IMR-90 (cell line): ENCODE data around the gene DLL4. TPM values are rescaled to one million over a fixed set of nuclear protein-coding genes. Genes with fewer than 3 reads are reported as not detected.

Experiments used
- ATAC-seq: fragments of 200-7000 bp; cut with Tn5 transposase; 2 replicates; pipeline ENCODE4 v1.9.1; 2020; ENCODE audit warnings: low read depth, mild to moderate bottlenecking, moderate library complexity
- BruUV-seq: library from RNA; stranded (reverse); fragments of 400-500 nt; replicated peaks from 2 replicates; lab custom pipeline; 2021; lab: Mats Ljungman, UMichigan
- CTCF ChIA-PET: fragments of 300-600 bp; formaldehyde crosslinking; extraction: SDS; loops from one replicate; lab custom pipeline; 2021; ENCODE audit warnings: antibody characterized with exemption; lab: Yijun Ruan, JAX
- POLR2A ChIA-PET: fragments of 300-600 bp; sonication (Branson Sonifier 250); formaldehyde crosslinking; loops from one replicate; lab custom pipeline; 2022; ENCODE audit warnings: antibody characterized with exemption; ENCODE audit not compliant: unreplicated experiment; lab: Charles Lee
- DNase-seq: peaks from one replicate; pipeline ENCODE4 v3.0.0; 2013
- H2AFZ ChIP-seq: replicated peaks from 2 replicates; pipeline ENCODE3; 2013; ENCODE audit warnings: low read length, mild to moderate bottlenecking; ENCODE audit not compliant: poor library complexity
- H2AK5ac ChIP-seq: 2 replicates; pipeline ENCODE4 v1.6.1; 2013; ENCODE audit warnings: low read depth, low read length, inconsistent platforms
- H2AK9ac ChIP-seq: replicated peaks from 2 replicates; pipeline ENCODE3; 2013; ENCODE audit warnings: mild to moderate bottlenecking, low read depth, low read length, moderate library complexity; ENCODE audit not compliant: poor library complexity
- H2BK120ac ChIP-seq: 2 replicates; pipeline ENCODE4 v1.6.1; 2013; ENCODE audit warnings: low read depth, low read length, inconsistent platforms
- H2BK15ac ChIP-seq: 3 replicates; pipeline ENCODE4 v1.6.1; 2013; ENCODE audit warnings: low read depth, low read length, inconsistent platforms
- H2BK20ac ChIP-seq: 2 replicates; pipeline ENCODE4 v1.6.1; 2013; ENCODE audit warnings: low read depth, mild to moderate bottlenecking, inconsistent platforms, low read length, moderate library complexity
- H2BK5ac ChIP-seq: 2 replicates; pipeline ENCODE4 v1.6.1; 2013; ENCODE audit warnings: mild to moderate bottlenecking, low read depth, low read length, inconsistent platforms; ENCODE audit not compliant: poor library complexity, severe bottlenecking
- H3K14ac ChIP-seq: replicated peaks from 2 replicates; pipeline ENCODE4 v1.6.1; 2013; ENCODE audit warnings: low read depth, low read length, inconsistent platforms
- H3K18ac ChIP-seq: 2 replicates; pipeline ENCODE4 v1.6.1; 2013; ENCODE audit warnings: low read depth, low read length, control low read depth
- H3K23ac ChIP-seq: 2 replicates; pipeline ENCODE4 v1.6.1; 2013; ENCODE audit warnings: low read depth, low read length, inconsistent platforms
- H3K27ac ChIP-seq: 2 replicates; pipeline ENCODE4 v1.5.1; 2013; ENCODE audit warnings: mild to moderate bottlenecking, control low read depth, low read length; ENCODE audit not compliant: insufficient read depth
- H3K27me3 ChIP-seq: 2 replicates; pipeline ENCODE4 v1.6.1; 2013; ENCODE audit warnings: low read length; ENCODE audit not compliant: control insufficient read depth, insufficient read depth
- H3K36me3 ChIP-seq: 2 replicates; pipeline ENCODE4 v1.6.1; 2013; ENCODE audit warnings: low read length, mixed read lengths; ENCODE audit not compliant: control insufficient read depth, insufficient read depth
- H3K4ac ChIP-seq: 2 replicates; pipeline ENCODE4 v1.6.1; 2013; ENCODE audit warnings: low read depth, low read length, inconsistent platforms
- H3K4me1 ChIP-seq: 2 replicates; pipeline ENCODE4 v1.6.1; 2013; ENCODE audit warnings: low read length, mixed read lengths; ENCODE audit not compliant: control insufficient read depth, insufficient read depth
- H3K4me2 ChIP-seq: 2 replicates; pipeline ENCODE4 v1.6.1; 2013; ENCODE audit warnings: low read depth, mild to moderate bottlenecking, control low read depth, low read length, moderate library complexity
- H3K4me3 ChIP-seq: 2 replicates; pipeline ENCODE4 v1.5.1; 2013; ENCODE audit warnings: low read depth, mild to moderate bottlenecking, control low read depth, low read length, moderate library complexity; ENCODE audit not compliant: insufficient read depth
- H3K56ac ChIP-seq: 2 replicates; pipeline ENCODE4 v1.6.1; 2013; ENCODE audit warnings: low read length, inconsistent platforms; ENCODE audit not compliant: insufficient read depth; ENCODE audit errors: extremely low read depth
- H3K79me1 ChIP-seq, 2 experiments: 2 replicates each; pipeline ENCODE4 v1.6.1; 2013; ENCODE audit warnings: low read length in 2 of 2, inconsistent platforms in 1 of 2, low read depth in 1 of 2
- H3K9ac ChIP-seq: 2 replicates; pipeline ENCODE4 v1.6.1; 2013; ENCODE audit warnings: low read depth, low read length, control low read depth
- H3K9me1 ChIP-seq: 2 replicates; pipeline ENCODE4 v1.6.1; 2013; ENCODE audit warnings: low read length, inconsistent platforms; ENCODE audit not compliant: insufficient read depth
- H3K9me3 ChIP-seq: 2 replicates; pipeline ENCODE4 v1.6.1; 2013; ENCODE audit warnings: low read length; ENCODE audit not compliant: control insufficient read depth, insufficient read depth
- H4K20me1 ChIP-seq: 2 replicates; pipeline ENCODE4 v1.6.1; 2013; ENCODE audit warnings: low read length, inconsistent platforms; ENCODE audit not compliant: insufficient read depth
- H4K5ac ChIP-seq: 2 replicates; pipeline ENCODE4 v1.6.1; 2013; ENCODE audit warnings: mild to moderate bottlenecking, low read depth, low read length, control low read depth
- H4K8ac ChIP-seq, 2 experiments: 2 replicates each; pipeline ENCODE4 v1.6.1; 2013; ENCODE audit warnings: low read depth in 2 of 2, low read length in 2 of 2, control low read depth in 1 of 2, inconsistent platforms in 1 of 2
- H4K91ac ChIP-seq: 2 replicates; pipeline ENCODE4 v1.6.1; 2013; ENCODE audit warnings: low read depth, low read length, inconsistent platforms; ENCODE audit not compliant: insufficient read depth
- BHLHE40 ChIP-seq: fragments of 150-350 bp; IDR thresholded peaks from 2 replicates; pipeline ENCODE4 v1.6.1; 2016; ENCODE audit warnings: mild to moderate bottlenecking, low read depth, low read length
- CEBPB ChIP-seq: IDR thresholded peaks from 2 replicates; pipeline ENCODE4 v1.6.1; 2012; ENCODE audit warnings: low read depth, low read length, improper control_type of control experiment
- CHD1 ChIP-seq: IDR thresholded peaks from 2 replicates; pipeline ENCODE4 v1.6.1; 2012; ENCODE audit warnings: low read depth, low read length, improper control_type of control experiment
- FOS ChIP-seq: fragments of 150-350 bp; IDR thresholded peaks from 2 replicates; pipeline ENCODE4 v1.6.1; 2016; ENCODE audit warnings: low read depth, low read length
- MAFK ChIP-seq: IDR thresholded peaks from 2 replicates; pipeline ENCODE4 v1.6.1; 2012; ENCODE audit warnings: low read depth, low read length, improper control_type of control experiment
- MAZ ChIP-seq: IDR thresholded peaks from 2 replicates; pipeline ENCODE4 v1.6.1; 2012; ENCODE audit warnings: low read depth, mild to moderate bottlenecking, low read length, improper control_type of control experiment, moderate library complexity, borderline replicate concordance
- MXI1 ChIP-seq: IDR thresholded peaks from 2 replicates; pipeline ENCODE4 v1.6.1; 2012; ENCODE audit warnings: low read depth, mild to moderate bottlenecking, low read length, moderate library complexity, borderline replicate concordance
- NFE2L2 ChIP-seq: fragments of 150-350 bp; IDR thresholded peaks from 2 replicates; pipeline ENCODE4 v1.6.1; 2016; ENCODE audit warnings: low read depth, mild to moderate bottlenecking, low read length
- POLR2A ChIP-seq: IDR thresholded peaks from 2 replicates; pipeline ENCODE4 v1.6.1; 2012; ENCODE audit warnings: mild to moderate bottlenecking, low read depth, low read length
- RAD21 ChIP-seq: IDR thresholded peaks from 2 replicates; pipeline ENCODE4 v1.6.1; 2012; ENCODE audit warnings: low read length, improper control_type of control experiment
- RCOR1 ChIP-seq: IDR thresholded peaks from 2 replicates; pipeline ENCODE4 v1.6.1; 2012; ENCODE audit warnings: mild to moderate bottlenecking, low read length, improper control_type of control experiment; ENCODE audit not compliant: insufficient replicate concordance
- RFX5 ChIP-seq: IDR thresholded peaks from 2 replicates; pipeline ENCODE4 v1.8.0; 2012; ENCODE audit warnings: low read depth, mild to moderate bottlenecking, low read length, moderate library complexity
- SMC3 ChIP-seq: fragments of 150-350 bp; IDR thresholded peaks from 2 replicates; pipeline ENCODE4 v1.6.1; 2016; ENCODE audit warnings: low read depth, mild to moderate bottlenecking, antibody characterized with exemption, low read length, moderate library complexity
- WGBS, 2 experiments: methylation state at CpG; one replicate each; pipeline versions ENCODE4 v1.1.5 to v1.1.7; 2013; ENCODE audit warnings: missing lambda C conversion rate in 2 of 2; ENCODE audit not compliant: insufficient read length in 1 of 2; ENCODE audit errors: extremely low coverage in 2 of 2; 5-methylcytosine and 5-hydroxymethylcytosine counted together
- dilution Hi-C: fragments of 300-500 bp; cut with HindIII; formaldehyde crosslinking; loops from one replicate; pipeline ENCODE4 v1.14.3; 2018; ENCODE audit warnings: low sequenced_read_pairs; ENCODE audit not compliant: unreplicated experiment
- in situ Hi-C: fragments of 300-500 bp; cut with MboI; formaldehyde crosslinking; loops from 3 replicates; pipeline ENCODE4 v1.14.3; 2019; ENCODE audit warnings: low sequenced_read_pairs, inconsistent platforms, mixed read lengths
- intact Hi-C: fragments of 100-400 bp; cut with micrococcal nuclease; formaldehyde crosslinking; loops from 2 replicates; pipeline ENCODE4 v1.10.0; 2022
- polyA plus RNA-seq, 3 experiments: library from polyadenylated mRNA; depleted of rRNA; stranded (reverse); fragments of >200 nt; gene quantifications; 2 replicates each; pipeline ENCODE4 v1.2.3, GENCODE V29; 2012; ENCODE audit warnings: low replicate concordance in 1 of 3
- total RNA-seq: library from RNA; depleted of rRNA; stranded (reverse); fragments of >200 nt; gene quantifications from 2 replicates; pipeline ENCODE4 v1.2.3, GENCODE V29; 2012
- TF ChIP-seq, protein P1 (sequence below): conservative IDR thresholded peaks from 2 replicates; pipeline ENCODE4 v1.5.1; 2012; ENCODE audit warnings: mild to moderate bottlenecking, low read depth, low read length, improper control_type of control experiment
- TF ChIP-seq, protein P2 (sequence below): fragments of 150-350 bp; IDR thresholded peaks from 2 replicates; pipeline ENCODE4 v1.6.1; 2016; ENCODE audit warnings: low read depth, mild to moderate bottlenecking, low read length, moderate library complexity, borderline replicate concordance
- TF ChIP-seq, protein P3 (sequence below): fragments of 150-350 bp; IDR thresholded peaks from 2 replicates; pipeline ENCODE4 v1.6.1; 2017; ENCODE audit warnings: mild to moderate bottlenecking, antibody characterized with exemption, low read length, low read depth

Gene DLL4
- total and polyA plus RNA-seq, 2 of the 4 experiments (the other 2 are of a cell fraction), result 1.8 to 3.4 TPM

DNA sequence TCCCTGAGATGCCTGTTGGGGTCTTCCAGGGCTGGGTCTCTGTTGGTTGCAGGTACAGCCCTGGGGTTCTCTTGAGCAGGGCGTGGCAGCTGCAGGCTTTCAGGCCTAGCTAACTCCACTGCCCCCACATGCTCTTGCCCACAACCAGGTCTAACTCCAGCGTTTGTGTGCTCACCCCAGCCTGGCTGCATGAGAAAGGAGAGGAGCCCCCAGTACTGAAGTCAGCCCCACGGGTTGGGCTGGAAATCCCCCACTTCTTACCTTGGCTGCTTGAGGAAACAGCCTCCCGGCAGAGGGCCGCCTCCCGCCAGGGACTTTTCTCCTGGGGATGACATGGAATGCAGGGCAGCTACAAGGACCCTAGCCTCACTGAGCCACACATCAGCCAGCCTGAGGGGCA lies 16.7 kb upstream of the DLL4 start:
- no TSS peak for BruUV-seq

More for the DNA sequence above, 16.7 kb upstream of the DLL4 start:
- no peaks in the 10 kb centered on the region for H4K20me1 ChIP-seq
- H4K91ac ChIP-seq, result no peak overlapping the region
- in situ Hi-C loops (no loop called here), dilution Hi-C loops (no loop called here), intact Hi-C loops (no loop called here)
- CTCF ChIA-PET, result no interaction called here
- peaks cover 4% of the 10 kb centered on the region for H3K9me1 ChIP-seq
- H2BK20ac ChIP-seq, result no peak overlapping the region
- H4K5ac ChIP-seq, result no peak overlapping the region
- H2BK15ac ChIP-seq, result no peak overlapping the region
- TF ChIP-seq CHD1 (no peak), BHLHE40 (no peak), RCOR1 (no peak), RFX5 (no peak), FOS (no peak), MAFK (no peak), CEBPB (no peak), MXI1 (no peak), MAZ (no peak), SMC3 (no peak), POLR2A (no peak), RAD21 (no peak), NFE2L2 (no peak)
- TF ChIP-seq, protein P1, sequence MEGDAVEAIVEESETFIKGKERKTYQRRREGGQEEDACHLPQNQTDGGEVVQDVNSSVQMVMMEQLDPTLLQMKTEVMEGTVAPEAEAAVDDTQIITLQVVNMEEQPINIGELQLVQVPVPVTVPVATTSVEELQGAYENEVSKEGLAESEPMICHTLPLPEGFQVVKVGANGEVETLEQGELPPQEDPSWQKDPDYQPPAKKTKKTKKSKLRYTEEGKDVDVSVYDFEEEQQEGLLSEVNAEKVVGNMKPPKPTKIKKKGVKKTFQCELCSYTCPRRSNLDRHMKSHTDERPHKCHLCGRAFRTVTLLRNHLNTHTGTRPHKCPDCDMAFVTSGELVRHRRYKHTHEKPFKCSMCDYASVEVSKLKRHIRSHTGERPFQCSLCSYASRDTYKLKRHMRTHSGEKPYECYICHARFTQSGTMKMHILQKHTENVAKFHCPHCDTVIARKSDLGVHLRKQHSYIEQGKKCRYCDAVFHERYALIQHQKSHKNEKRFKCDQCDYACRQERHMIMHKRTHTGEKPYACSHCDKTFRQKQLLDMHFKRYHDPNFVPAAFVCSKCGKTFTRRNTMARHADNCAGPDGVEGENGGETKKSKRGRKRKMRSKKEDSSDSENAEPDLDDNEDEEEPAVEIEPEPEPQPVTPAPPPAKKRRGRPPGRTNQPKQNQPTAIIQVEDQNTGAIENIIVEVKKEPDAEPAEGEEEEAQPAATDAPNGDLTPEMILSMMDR, result no peak
- TF ChIP-seq, protein P2, sequence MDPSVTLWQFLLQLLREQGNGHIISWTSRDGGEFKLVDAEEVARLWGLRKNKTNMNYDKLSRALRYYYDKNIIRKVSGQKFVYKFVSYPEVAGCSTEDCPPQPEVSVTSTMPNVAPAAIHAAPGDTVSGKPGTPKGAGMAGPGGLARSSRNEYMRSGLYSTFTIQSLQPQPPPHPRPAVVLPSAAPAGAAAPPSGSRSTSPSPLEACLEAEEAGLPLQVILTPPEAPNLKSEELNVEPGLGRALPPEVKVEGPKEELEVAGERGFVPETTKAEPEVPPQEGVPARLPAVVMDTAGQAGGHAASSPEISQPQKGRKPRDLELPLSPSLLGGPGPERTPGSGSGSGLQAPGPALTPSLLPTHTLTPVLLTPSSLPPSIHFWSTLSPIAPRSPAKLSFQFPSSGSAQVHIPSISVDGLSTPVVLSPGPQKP, result no peak
- TF ChIP-seq, protein P3, sequence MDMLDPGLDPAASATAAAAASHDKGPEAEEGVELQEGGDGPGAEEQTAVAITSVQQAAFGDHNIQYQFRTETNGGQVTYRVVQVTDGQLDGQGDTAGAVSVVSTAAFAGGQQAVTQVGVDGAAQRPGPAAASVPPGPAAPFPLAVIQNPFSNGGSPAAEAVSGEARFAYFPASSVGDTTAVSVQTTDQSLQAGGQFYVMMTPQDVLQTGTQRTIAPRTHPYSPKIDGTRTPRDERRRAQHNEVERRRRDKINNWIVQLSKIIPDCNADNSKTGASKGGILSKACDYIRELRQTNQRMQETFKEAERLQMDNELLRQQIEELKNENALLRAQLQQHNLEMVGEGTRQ, result no peak
- no peak for ATAC-seq
- H3K36me3 ChIP-seq, result no peaks in the 10 kb centered on the region
- no peaks in the 10 kb centered on the region for H3K9me3 ChIP-seq
- H2AFZ ChIP-seq, result no peak overlapping the region
- no peak overlapping the region for H4K8ac ChIP-seq
- peaks cover 0 to 5% of the 10 kb centered on the region in 2 experiments; a peak in 2 of 4 replicates for H3K79me1 ChIP-seq
- no peak overlapping the region for H3K27ac ChIP-seq
- 87% methylated on average over 5 of the region's 6 CpGs; no CpG with 5 or more reads in 1 of the 2 experiments for WGBS, 2 experiments
- H2AK9ac ChIP-seq, result peak overlapping the region; percentile 67
- no peak overlapping the region for H3K4ac ChIP-seq
- H3K56ac ChIP-seq, result no peak overlapping the region
- POLR2A ChIA-PET, result no interaction called here
- H3K4me1 ChIP-seq, result peaks cover 2% of the 10 kb centered on the region; the same call in 1 of the 2 replicates
- H2BK120ac ChIP-seq, result no peak overlapping the region
- no peak for DNase-seq
- H3K14ac ChIP-seq, result no peak overlapping the region
- H3K27me3 ChIP-seq, result no peaks in the 10 kb centered on the region
- no peak overlapping the region for H2BK5ac ChIP-seq
- H3K9ac ChIP-seq, result no peak overlapping the region
- no peak overlapping the region for H2AK5ac ChIP-seq
- no peak overlapping the region for H3K4me2 ChIP-seq
- no peak overlapping the region for H3K18ac ChIP-seq
- no peak overlapping the region for H3K23ac ChIP-seq
- no peak overlapping the region for H3K4me3 ChIP-seq
